ENCODE results near the gene NOXA1.

NOXA1 gene

DNA sequence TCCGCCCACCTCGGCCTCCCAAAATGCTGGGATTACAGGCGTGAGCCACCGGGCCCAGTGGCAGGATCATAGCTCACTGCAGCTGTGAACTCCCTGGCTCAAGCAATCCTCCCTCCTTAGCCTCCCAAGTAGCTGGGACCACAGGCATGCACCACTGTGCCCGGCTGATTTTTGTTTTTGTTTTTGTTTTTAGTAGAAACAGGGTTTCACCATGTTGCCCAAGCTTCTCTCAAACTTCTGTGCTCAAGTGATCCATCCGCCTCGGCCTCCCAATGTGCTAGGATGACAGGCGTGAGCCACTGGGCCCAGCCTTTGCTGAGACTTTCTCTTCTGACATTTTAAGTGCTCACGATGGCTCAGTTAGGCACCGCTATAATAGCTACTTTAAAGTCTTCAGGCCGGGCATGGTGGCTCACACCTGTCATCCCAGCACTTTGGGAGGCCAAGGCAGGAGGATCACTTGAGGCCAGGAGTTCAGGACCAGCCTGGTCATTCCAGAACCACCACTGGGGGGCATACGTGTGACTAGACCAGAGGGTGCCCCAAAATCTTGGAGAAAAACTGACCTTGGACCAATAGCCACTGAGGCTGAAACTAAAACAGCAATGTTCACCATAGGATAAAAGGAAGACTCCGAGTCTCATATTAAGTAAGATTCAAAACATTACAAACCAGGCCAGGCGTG, 21.1 kb downstream of the NOXA1 start:
- no peak for DNase-seq
- H3K9ac ChIP-seq (ENCODE audit: low read length) = no peak overlapping the region
- H3K4me2 ChIP-seq (ENCODE audit: low read length, poor library complexity, severe bottlenecking) = no peak overlapping the region
- WGBS = 84% methylated on average over 14 of the region's 14 CpGs
- H3K23ac ChIP-seq (ENCODE audit: low read length in 2 of 2) = no peak overlapping the region
- H3K4me1 ChIP-seq (ENCODE audit: control insufficient read depth, insufficient read depth, low read depth, low read length) = peaks cover 16% of the 10 kb centered on the region
- no peak overlapping the region for H2AFZ ChIP-seq (ENCODE audit: low read depth, low read length)
- no peak overlapping the region for H4K8ac ChIP-seq (ENCODE audit: low read length)
- peak overlapping the region; percentile 25 for H2BK5ac ChIP-seq (ENCODE audit: low read depth, low read length, poor library complexity, severe bottlenecking)
- no peak overlapping the region for H2AK5ac ChIP-seq (ENCODE audit: low read length, severe bottlenecking)
- H3K4me3 ChIP-seq (ENCODE audit: insufficient read depth in 1 of 2, low read depth in 1 of 2, low read length in 2 of 2) = no peak overlapping the region
- H3K27ac ChIP-seq (ENCODE audit: low read length, poor library complexity, severe bottlenecking) = no peak overlapping the region
- H3K14ac ChIP-seq (ENCODE audit: low read length in 2 of 2) = no peak overlapping the region
- no peak overlapping the region for H3K18ac ChIP-seq (ENCODE audit: low read depth in 1 of 2, low read length in 2 of 2)
- peaks cover 2 to 23% of the 10 kb centered on the region in 2 experiments for H3K36me3 ChIP-seq (ENCODE audit: control insufficient read depth in 1 of 2, insufficient read depth in 2 of 2, low read depth in 1 of 2, low read length in 2 of 2)
- H3K79me1 ChIP-seq (replicated peaks; ENCODE audit: low read length, poor library complexity, severe bottlenecking) = no peaks in the 10 kb centered on the region
- H2BK12ac ChIP-seq (ENCODE audit: low read length in 2 of 2) = no peak overlapping the region
- no peak overlapping the region for H4K91ac ChIP-seq (ENCODE audit: low read length)
- H3K27me3 ChIP-seq (ENCODE audit: control insufficient read depth in 1 of 2, insufficient read depth in 1 of 2, low read length in 2 of 2) = peaks cover 0 to 11% of the 10 kb centered on the region in 2 experiments
- H2BK120ac ChIP-seq (ENCODE audit: low read depth, low read length) = no peak overlapping the region
- H3K4ac ChIP-seq (ENCODE audit: low read depth in 1 of 2, low read length in 2 of 2) = no peak overlapping the region
- H2BK15ac ChIP-seq (ENCODE audit: low read depth, poor library complexity, severe bottlenecking) = no peak overlapping the region
- no peaks in the 10 kb centered on the region for H3K9me3 ChIP-seq (ENCODE audit: control insufficient read depth, low read length)

DNA sequence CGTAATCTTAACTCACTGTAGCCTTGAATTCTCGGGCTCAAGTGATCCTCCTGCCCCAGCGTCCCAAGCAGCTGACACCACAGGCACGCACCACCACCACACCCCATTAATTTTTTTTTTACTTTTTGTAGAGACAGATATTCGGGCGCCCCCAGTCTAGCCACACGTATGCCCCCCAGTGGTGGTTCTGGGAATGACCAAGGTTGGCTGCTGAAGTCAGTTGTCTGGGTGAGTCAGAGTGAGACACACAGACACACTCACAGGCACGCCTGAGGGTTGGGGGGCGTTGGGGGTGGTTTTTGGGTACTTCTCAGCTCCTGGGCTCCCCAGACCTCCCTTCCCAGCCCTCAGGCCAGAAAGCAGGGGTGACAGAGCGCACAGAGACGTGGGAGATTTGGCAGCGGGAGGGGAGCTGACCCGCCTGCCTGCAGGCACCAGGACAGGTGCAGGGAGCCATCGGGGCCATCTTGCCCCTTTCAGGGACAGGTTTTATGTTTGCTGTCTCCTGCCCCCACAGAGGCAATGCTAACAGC, 22.1 kb downstream of the NOXA1 start:
- Histone ChIP-seq H2AFZ (ENCODE audit: low read depth, low read length) (no peak overlapping the region), H2BK120ac (ENCODE audit: low read depth, low read length) (no peak overlapping the region), H3K4ac (ENCODE audit: low read depth in 1 of 2, low read length in 2 of 2) (no peak overlapping the region), H2BK15ac (ENCODE audit: low read depth, poor library complexity, severe bottlenecking) (no peak overlapping the region), H3K9ac (ENCODE audit: low read length) (peak overlapping the region; percentile 53), H4K91ac (ENCODE audit: low read length) (no peak overlapping the region), H2BK12ac (ENCODE audit: low read length in 2 of 2) (no peak overlapping the region), H3K36me3 (ENCODE audit: control insufficient read depth in 1 of 2, insufficient read depth in 2 of 2, low read depth in 1 of 2, low read length in 2 of 2) (peaks cover 12 to 34% of the 10 kb centered on the region in 2 experiments), H3K4me1 (ENCODE audit: control insufficient read depth, insufficient read depth, low read depth, low read length) (peaks cover 16% of the 10 kb centered on the region), H3K18ac (ENCODE audit: low read depth in 1 of 2, low read length in 2 of 2) (no peak overlapping the region), H3K4me3 (ENCODE audit: insufficient read depth in 1 of 2, low read depth in 1 of 2, low read length in 2 of 2) (no peak overlapping the region), H3K27ac (ENCODE audit: low read length, poor library complexity, severe bottlenecking) (no peak overlapping the region), H4K8ac (ENCODE audit: low read length) (no peak overlapping the region), H3K27me3 (ENCODE audit: control insufficient read depth in 1 of 2, insufficient read depth in 1 of 2, low read length in 2 of 2) (peaks cover 0 to 7% of the 10 kb centered on the region in 2 experiments), H3K4me2 (ENCODE audit: low read length, poor library complexity, severe bottlenecking) (no peak overlapping the region), H3K9me3 (ENCODE audit: control insufficient read depth, low read length) (no peaks in the 10 kb centered on the region), H3K23ac (ENCODE audit: low read length in 2 of 2) (no peak overlapping the region), H3K79me1 (replicated peaks; ENCODE audit: low read length, poor library complexity, severe bottlenecking) (no peaks in the 10 kb centered on the region), H3K14ac (ENCODE audit: low read length in 2 of 2) (no peak overlapping the region), H2BK5ac (ENCODE audit: low read depth, low read length, poor library complexity, severe bottlenecking) (no peak overlapping the region), H2AK5ac (ENCODE audit: low read length, severe bottlenecking) (no peak overlapping the region)
- peak; percentile 81 for DNase-seq
- WGBS = 34% methylated on average over 13 of the region's 14 CpGs

DNA sequence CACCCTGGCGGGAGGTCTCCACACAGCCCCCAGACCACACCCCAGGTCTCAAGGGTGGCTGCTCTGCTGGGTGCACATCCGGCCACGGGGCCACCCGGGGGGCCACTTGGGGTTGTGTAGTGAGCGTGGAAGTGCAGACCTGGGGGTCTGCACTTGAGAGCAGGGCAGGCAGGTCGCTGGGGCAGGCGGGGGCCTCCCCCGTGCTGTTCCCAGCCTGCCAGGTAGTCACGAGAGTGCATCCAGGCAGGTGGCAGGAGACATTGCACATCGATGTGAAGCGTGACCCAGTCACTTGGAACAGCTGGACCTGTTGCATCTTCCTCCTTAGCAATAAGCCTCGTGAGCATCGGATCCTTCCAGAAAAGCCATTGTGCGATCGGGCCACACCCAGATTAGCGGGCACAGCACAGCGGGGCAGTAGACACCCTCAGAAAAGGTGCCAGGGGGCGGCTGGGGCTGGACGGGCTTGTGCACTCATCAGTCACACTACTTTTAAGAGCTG, 22.8 kb downstream of the NOXA1 start:
- Histone ChIP-seq H2BK12ac (ENCODE audit: low read length in 2 of 2) (no peak overlapping the region), H3K27ac (ENCODE audit: low read length, poor library complexity, severe bottlenecking) (no peak overlapping the region), H3K18ac (ENCODE audit: low read depth in 1 of 2, low read length in 2 of 2) (no peak overlapping the region), H3K4ac (ENCODE audit: low read depth in 1 of 2, low read length in 2 of 2) (no peak overlapping the region), H4K8ac (ENCODE audit: low read length) (no peak overlapping the region), H2AK5ac (ENCODE audit: low read length, severe bottlenecking) (no peak overlapping the region), H2BK120ac (ENCODE audit: low read depth, low read length) (no peak overlapping the region), H3K14ac (ENCODE audit: low read length in 2 of 2) (no peak overlapping the region), H3K9ac (ENCODE audit: low read length) (peak overlapping the region; percentile 17), H3K27me3 (ENCODE audit: control insufficient read depth in 1 of 2, insufficient read depth in 1 of 2, low read length in 2 of 2) (peaks cover 0 to 7% of the 10 kb centered on the region in 2 experiments), H2BK15ac (ENCODE audit: low read depth, poor library complexity, severe bottlenecking) (no peak overlapping the region), H3K36me3 (ENCODE audit: control insufficient read depth in 1 of 2, insufficient read depth in 2 of 2, low read depth in 1 of 2, low read length in 2 of 2) (peaks cover 12 to 35% of the 10 kb centered on the region in 2 experiments), H3K4me1 (ENCODE audit: control insufficient read depth, insufficient read depth, low read depth, low read length) (peaks cover 16% of the 10 kb centered on the region), H4K91ac (ENCODE audit: low read length) (no peak overlapping the region), H3K79me1 (replicated peaks; ENCODE audit: low read length, poor library complexity, severe bottlenecking) (no peaks in the 10 kb centered on the region), H2BK5ac (ENCODE audit: low read depth, low read length, poor library complexity, severe bottlenecking) (no peak overlapping the region), H2AFZ (ENCODE audit: low read depth, low read length) (no peak overlapping the region), H3K4me2 (ENCODE audit: low read length, poor library complexity, severe bottlenecking) (no peak overlapping the region), H3K23ac (ENCODE audit: low read length in 2 of 2) (no peak overlapping the region), H3K9me3 (ENCODE audit: control insufficient read depth, low read length) (no peaks in the 10 kb centered on the region), H3K4me3 (ENCODE audit: insufficient read depth in 1 of 2, low read depth in 1 of 2, low read length in 2 of 2) (peak overlapping the region in 1 of 2 experiments; percentile 29)
- DNase-seq = no peak
- WGBS = 86% methylated on average over 19 of the region's 19 CpGs

DNA sequence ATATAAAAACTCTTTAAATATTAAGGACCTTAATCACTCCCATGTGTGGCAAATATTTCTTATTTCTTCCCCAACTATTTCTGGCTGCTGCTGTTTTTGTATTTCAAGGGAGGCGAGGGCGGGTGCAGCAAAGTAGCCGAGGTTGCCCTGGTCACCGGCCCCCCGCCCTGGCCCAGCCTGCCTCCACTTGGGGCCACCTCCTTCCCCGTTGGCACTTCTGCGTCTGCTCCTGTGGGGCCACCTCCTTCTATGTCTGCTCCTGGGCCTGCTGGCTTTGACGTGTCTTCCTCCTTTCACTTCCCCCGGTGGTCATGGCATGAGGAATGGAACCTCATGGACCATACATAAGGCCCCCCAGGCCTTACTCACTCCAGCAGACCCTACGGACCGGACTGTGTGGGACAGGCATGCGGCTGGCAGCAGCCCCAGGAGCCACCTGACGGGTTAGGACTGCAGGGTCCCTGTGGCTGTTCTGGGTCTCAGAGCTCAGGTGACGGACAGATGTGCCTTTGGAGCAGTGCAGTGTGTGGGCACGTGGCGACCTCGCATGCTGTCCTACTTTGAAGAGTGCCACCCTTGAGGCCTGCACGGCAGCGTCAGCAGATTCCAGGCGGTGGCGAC, 23.8 kb downstream of the NOXA1 start:
- Histone ChIP-seq H3K27ac (ENCODE audit: low read length, poor library complexity, severe bottlenecking) (no peak overlapping the region), H4K91ac (ENCODE audit: low read length) (peak overlapping the region; percentile 3), H3K27me3 (ENCODE audit: control insufficient read depth in 1 of 2, insufficient read depth in 1 of 2, low read length in 2 of 2) (peaks cover 0 to 6% of the 10 kb centered on the region in 2 experiments), H3K9ac (ENCODE audit: low read length) (peak overlapping the region; percentile 54), H3K23ac (ENCODE audit: low read length in 2 of 2) (no peak overlapping the region), H3K18ac (ENCODE audit: low read depth in 1 of 2, low read length in 2 of 2) (no peak overlapping the region), H2AK5ac (ENCODE audit: low read length, severe bottlenecking) (no peak overlapping the region), H3K4ac (ENCODE audit: low read depth in 1 of 2, low read length in 2 of 2) (no peak overlapping the region), H3K36me3 (ENCODE audit: control insufficient read depth in 1 of 2, insufficient read depth in 2 of 2, low read depth in 1 of 2, low read length in 2 of 2) (peaks cover 12 to 38% of the 10 kb centered on the region in 2 experiments), H3K79me1 (replicated peaks; ENCODE audit: low read length, poor library complexity, severe bottlenecking) (no peaks in the 10 kb centered on the region), H3K4me1 (ENCODE audit: control insufficient read depth, insufficient read depth, low read depth, low read length) (peaks cover 10% of the 10 kb centered on the region), H4K8ac (ENCODE audit: low read length) (no peak overlapping the region), H2BK120ac (ENCODE audit: low read depth, low read length) (no peak overlapping the region), H3K4me2 (ENCODE audit: low read length, poor library complexity, severe bottlenecking) (no peak overlapping the region), H2BK5ac (ENCODE audit: low read depth, low read length, poor library complexity, severe bottlenecking) (no peak overlapping the region), H3K14ac (ENCODE audit: low read length in 2 of 2) (no peak overlapping the region), H2AFZ (ENCODE audit: low read depth, low read length) (no peak overlapping the region), H3K9me3 (ENCODE audit: control insufficient read depth, low read length) (no peaks in the 10 kb centered on the region), H2BK12ac (ENCODE audit: low read length in 2 of 2) (no peak overlapping the region), H2BK15ac (ENCODE audit: low read depth, poor library complexity, severe bottlenecking) (no peak overlapping the region), H3K4me3 (ENCODE audit: insufficient read depth in 1 of 2, low read depth in 1 of 2, low read length in 2 of 2) (peak overlapping the region in 1 of 2 experiments; percentile 29)
- no peak for DNase-seq
- 93% methylated on average over 21 of the region's 21 CpGs for WGBS
